ENCODE data around the gene BOD1.

BOD1 gene

GRCh38 chr5:173616577-173617118, at the start of gene BOD1:
TSS of gene BOD1 (minus strand) at chr5:173616650. CDS start at chr5:173616436, 214 bp downstream.
- Mint-ChIP-seq H3K27ac (peak within 1 kb of the TSS; percentile 82), H3K9me3 (no peaks in the 10 kb centered on the region), H3K27me3 (ENCODE audit: low read depth) (no peaks in the 10 kb centered on the region), H3K4me1 (ENCODE audit: low read depth) (peaks cover 26% of the 10 kb centered on the region), H3K36me3 (ENCODE audit: low read depth) (peaks cover 6% of the 10 kb centered on the region), H3K4me3 (peak within 1 kb of the TSS; percentile 88)

- Mint-ChIP-seq H3K4me3 (no peak overlapping the region), H3K27me3 (ENCODE audit: low read depth) (peaks cover 2% of the 10 kb centered on the region), H3K9me3 (no peaks in the 10 kb centered on the region), H3K4me1 (ENCODE audit: low read depth) (no peaks in the 10 kb centered on the region), H3K27ac (no peak overlapping the region), H3K36me3 (ENCODE audit: low read depth) (no peaks in the 10 kb centered on the region)
Observed at GRCh38 chr5:173665326-173665725, 48.9 kb upstream of the BOD1 start.

GRCh38 chr5:173664154-173664526, 47.7 kb upstream of the BOD1 start:
- no peak overlapping the region for H3K4me3 Mint-ChIP-seq
- no peaks in the 10 kb centered on the region for H3K27me3 Mint-ChIP-seq (ENCODE audit: low read depth)
- H3K9me3 Mint-ChIP-seq = no peaks in the 10 kb centered on the region
- no peaks in the 10 kb centered on the region for H3K36me3 Mint-ChIP-seq (ENCODE audit: low read depth)
- H3K4me1 Mint-ChIP-seq (ENCODE audit: low read depth) = no peaks in the 10 kb centered on the region
- H3K27ac Mint-ChIP-seq = no peak overlapping the region

DNA sequence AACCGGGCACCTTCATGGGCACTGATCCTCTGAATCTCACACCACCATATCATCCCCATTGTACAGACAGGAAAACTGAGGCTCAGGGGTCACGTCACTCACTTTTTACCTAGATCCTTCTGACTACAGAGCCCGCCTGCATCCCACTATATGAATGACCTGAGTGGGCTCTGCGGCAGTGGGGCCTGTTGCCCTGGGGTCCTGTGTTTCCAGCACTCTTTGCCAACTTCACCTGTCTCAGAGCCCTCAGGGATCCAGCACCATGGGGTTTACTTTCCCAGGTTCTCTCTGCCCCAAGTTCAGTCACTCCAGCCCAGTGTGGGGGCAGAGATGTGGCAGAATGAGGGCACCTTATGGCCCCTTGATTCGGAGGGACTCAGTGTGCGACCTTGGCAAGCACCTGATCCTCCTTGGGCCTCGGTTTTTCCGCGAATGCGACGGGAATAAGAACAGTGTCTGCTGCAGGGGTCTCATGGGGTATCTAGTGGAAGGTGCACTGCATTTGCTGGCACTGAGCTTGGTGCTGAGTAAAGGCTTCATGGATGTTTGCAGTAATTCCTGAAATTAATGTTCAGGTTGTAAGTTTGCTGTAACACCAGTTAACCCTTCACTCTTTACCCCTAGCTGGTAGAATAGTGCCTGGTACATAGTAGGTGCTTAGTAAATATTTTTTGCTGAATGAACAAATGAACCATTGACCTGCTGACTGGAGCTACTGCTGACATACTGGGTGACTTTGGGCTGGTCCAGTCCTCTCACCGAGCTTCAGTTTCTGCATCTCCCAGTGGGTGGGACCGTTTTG, 47.1 kb upstream of the BOD1 start:
- H3K27me3 Mint-ChIP-seq (ENCODE audit: low read depth) = no peaks in the 10 kb centered on the region
- no peak overlapping the region for H3K27ac Mint-ChIP-seq
- H3K9me3 Mint-ChIP-seq = no peaks in the 10 kb centered on the region
- no peaks in the 10 kb centered on the region for H3K4me1 Mint-ChIP-seq (ENCODE audit: low read depth)
- no peak overlapping the region for H3K4me3 Mint-ChIP-seq
- no peaks in the 10 kb centered on the region for H3K36me3 Mint-ChIP-seq (ENCODE audit: low read depth)

- Mint-ChIP-seq H3K27ac (no peak overlapping the region), H3K4me1 (ENCODE audit: low read depth) (no peaks in the 10 kb centered on the region), H3K9me3 (no peaks in the 10 kb centered on the region), H3K4me3 (no peak overlapping the region), H3K27me3 (ENCODE audit: low read depth) (no peaks in the 10 kb centered on the region), H3K36me3 (ENCODE audit: low read depth) (no peaks in the 10 kb centered on the region)
Observed at GRCh38 chr5:173662581-173663351, 46.3 kb upstream of the BOD1 start.

- Mint-ChIP-seq H3K27ac (no peak overlapping the region), H3K36me3 (ENCODE audit: low read depth) (no peaks in the 10 kb centered on the region), H3K4me1 (ENCODE audit: low read depth) (no peaks in the 10 kb centered on the region), H3K9me3 (no peaks in the 10 kb centered on the region), H3K4me3 (no peak overlapping the region), H3K27me3 (ENCODE audit: low read depth) (no peaks in the 10 kb centered on the region)
Observed at GRCh38 chr5:173660481-173661280, 44.2 kb upstream of the BOD1 start.

DNA sequence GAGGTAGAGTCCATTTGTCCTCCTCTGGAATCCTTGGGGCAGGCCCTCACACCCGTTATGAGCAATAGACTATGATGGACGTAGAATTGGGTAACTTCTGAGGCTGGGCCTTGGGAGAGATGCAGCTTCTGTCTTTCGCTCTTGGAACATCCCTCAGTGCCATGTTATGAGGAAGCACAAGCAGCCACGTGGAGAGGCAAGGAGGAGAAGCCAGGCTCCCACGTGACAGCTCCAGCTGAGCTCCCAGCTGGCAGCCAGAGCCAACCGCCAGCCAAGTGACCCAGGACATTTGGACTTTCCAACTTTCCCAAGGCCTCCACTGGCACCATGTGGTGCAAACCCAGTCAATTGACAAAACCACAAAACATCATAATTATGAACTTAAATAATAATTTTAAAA, 43.0 kb upstream of the BOD1 start:
- no peak overlapping the region for H3K27ac Mint-ChIP-seq
- no peaks in the 10 kb centered on the region for H3K4me1 Mint-ChIP-seq (ENCODE audit: low read depth)
- no peak overlapping the region for H3K4me3 Mint-ChIP-seq
- H3K9me3 Mint-ChIP-seq = no peaks in the 10 kb centered on the region
- no peaks in the 10 kb centered on the region for H3K36me3 Mint-ChIP-seq (ENCODE audit: low read depth)
- H3K27me3 Mint-ChIP-seq (ENCODE audit: low read depth) = no peaks in the 10 kb centered on the region

DNA sequence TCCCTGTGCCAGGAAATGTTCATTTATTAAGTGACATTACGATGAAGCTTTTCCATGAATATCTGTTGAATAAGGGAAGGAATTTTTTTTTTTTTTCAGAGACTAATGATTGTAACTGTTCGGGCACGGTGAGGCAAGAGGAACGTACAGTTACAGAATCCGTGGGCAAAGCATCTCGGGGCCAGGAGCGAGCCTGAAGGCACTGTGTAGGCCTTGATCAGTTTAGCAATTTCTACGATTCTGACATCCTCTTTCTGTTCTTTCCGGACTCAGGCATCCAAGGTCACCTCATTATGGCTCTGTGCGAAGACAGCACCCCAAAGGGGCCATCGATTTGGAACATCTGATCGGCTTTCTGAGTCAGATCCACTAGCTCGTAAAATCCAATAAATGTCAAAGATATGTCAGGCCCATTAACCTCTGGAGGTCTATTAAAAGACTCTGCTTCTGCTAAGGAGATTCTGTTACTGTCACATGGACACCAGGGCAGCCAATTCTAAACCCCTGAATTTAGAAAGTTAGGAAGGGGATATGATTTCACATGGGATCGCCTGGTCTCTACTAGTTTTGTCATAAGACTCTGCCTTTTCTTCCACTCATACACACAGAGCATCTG, 41.4 kb upstream of the BOD1 start:
- Mint-ChIP-seq H3K4me3 (no peak overlapping the region), H3K27me3 (ENCODE audit: low read depth) (peaks cover under 1% of the 10 kb centered on the region), H3K36me3 (ENCODE audit: low read depth) (no peaks in the 10 kb centered on the region), H3K27ac (no peak overlapping the region), H3K4me1 (ENCODE audit: low read depth) (no peaks in the 10 kb centered on the region), H3K9me3 (no peaks in the 10 kb centered on the region)

DNA sequence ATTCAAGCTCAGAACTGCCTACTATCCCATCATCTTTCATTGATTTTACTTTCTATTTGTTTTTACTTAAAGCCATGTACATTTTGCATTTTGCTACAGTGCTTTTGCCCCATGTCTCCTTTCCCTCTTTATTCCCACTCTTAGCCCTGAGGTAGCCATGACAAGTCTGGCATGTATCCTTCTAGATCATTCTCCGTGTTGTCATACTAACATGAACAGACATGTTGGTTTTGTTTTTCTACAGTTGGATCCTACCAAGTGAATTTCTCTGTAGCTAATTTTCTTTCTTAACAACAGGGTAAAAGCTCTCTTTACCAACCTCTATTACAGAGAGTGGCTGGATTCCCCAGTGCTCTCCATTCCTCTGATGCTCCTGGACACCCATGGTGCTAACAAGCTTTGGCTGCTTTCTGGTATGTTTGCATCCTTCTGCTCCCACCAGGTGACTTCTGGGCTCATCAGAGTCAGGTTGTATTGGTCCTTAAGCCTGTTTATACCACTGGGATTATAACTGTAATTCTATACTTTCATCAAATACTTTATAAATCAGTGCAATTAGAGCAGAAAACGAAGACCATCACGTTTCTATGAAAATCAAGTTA, 38.8 kb upstream of the BOD1 start:
- Mint-ChIP-seq H3K27me3 (ENCODE audit: low read depth) (peaks cover 15% of the 10 kb centered on the region), H3K4me3 (no peak overlapping the region), H3K9me3 (no peaks in the 10 kb centered on the region), H3K4me1 (ENCODE audit: low read depth) (no peaks in the 10 kb centered on the region), H3K27ac (no peak overlapping the region), H3K36me3 (ENCODE audit: low read depth) (no peaks in the 10 kb centered on the region)

GRCh38 chr5:173653822-173654523, 37.5 kb upstream of the BOD1 start:
- Mint-ChIP-seq H3K36me3 (ENCODE audit: low read depth) (no peaks in the 10 kb centered on the region), H3K9me3 (no peaks in the 10 kb centered on the region), H3K4me3 (no peak overlapping the region), H3K27ac (no peak overlapping the region), H3K4me1 (ENCODE audit: low read depth) (no peaks in the 10 kb centered on the region), H3K27me3 (ENCODE audit: low read depth) (peaks cover 15% of the 10 kb centered on the region)

DNA sequence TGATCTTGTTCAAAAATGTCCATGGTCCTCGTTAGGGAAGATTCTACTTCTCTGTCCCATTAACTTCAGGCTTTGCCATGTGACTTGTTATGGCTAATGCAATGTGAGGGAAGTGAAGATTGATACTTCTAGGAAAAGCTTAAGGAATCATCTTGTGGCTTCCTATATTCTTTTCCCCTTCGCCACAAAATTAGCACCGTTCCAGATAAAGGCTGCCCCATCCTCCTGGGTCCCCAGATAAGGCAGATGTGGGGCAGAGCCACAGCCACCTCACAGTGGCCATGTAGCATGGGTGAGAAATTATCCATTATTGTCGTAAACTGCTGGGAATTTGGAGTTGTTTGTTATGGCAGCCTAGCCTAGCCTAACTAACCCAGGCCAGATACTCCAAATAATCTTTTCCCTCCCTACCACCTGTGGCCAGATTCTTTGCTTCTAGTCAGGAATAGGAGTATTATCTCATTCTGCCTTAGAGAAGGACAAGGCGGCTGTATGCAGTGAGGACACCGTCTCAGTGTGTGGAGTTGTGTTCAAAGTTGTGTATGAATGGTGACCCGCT, 31.9 kb upstream of the BOD1 start:
- H3K4me3 Mint-ChIP-seq = no peak overlapping the region
- H3K27me3 Mint-ChIP-seq (ENCODE audit: low read depth) = peaks cover 18% of the 10 kb centered on the region
- no peak overlapping the region for H3K27ac Mint-ChIP-seq
- no peaks in the 10 kb centered on the region for H3K36me3 Mint-ChIP-seq (ENCODE audit: low read depth)
- H3K4me1 Mint-ChIP-seq (ENCODE audit: low read depth) = no peaks in the 10 kb centered on the region
- no peaks in the 10 kb centered on the region for H3K9me3 Mint-ChIP-seq

GRCh38 chr5:173646692-173647091, 30.2 kb upstream of the BOD1 start:
- H3K9me3 Mint-ChIP-seq = no peaks in the 10 kb centered on the region
- peaks cover 9% of the 10 kb centered on the region for H3K27me3 Mint-ChIP-seq (ENCODE audit: low read depth)
- no peak overlapping the region for H3K27ac Mint-ChIP-seq
- no peaks in the 10 kb centered on the region for H3K4me1 Mint-ChIP-seq (ENCODE audit: low read depth)
- no peaks in the 10 kb centered on the region for H3K36me3 Mint-ChIP-seq (ENCODE audit: low read depth)
- no peak overlapping the region for H3K4me3 Mint-ChIP-seq

GRCh38 chr5:173645890-173646574, 29.6 kb upstream of the BOD1 start:
- H3K9me3 Mint-ChIP-seq = no peaks in the 10 kb centered on the region
- no peaks in the 10 kb centered on the region for H3K36me3 Mint-ChIP-seq (ENCODE audit: low read depth)
- no peak overlapping the region for H3K27ac Mint-ChIP-seq
- H3K4me1 Mint-ChIP-seq (ENCODE audit: low read depth) = no peaks in the 10 kb centered on the region
- peaks cover 6% of the 10 kb centered on the region for H3K27me3 Mint-ChIP-seq (ENCODE audit: low read depth)
- H3K4me3 Mint-ChIP-seq = no peak overlapping the region
